Activated CD8-positive, alpha-beta T cell treated with anti-CD3 and anti-CD28 coated beads, Interleukin-2, amount 10 ng/mL, durations not matched to agents 7 days and 5 days (primary cell): ENCODE results near the gene KCTD19. TPM values are rescaled to one million over a fixed set of nuclear protein-coding genes. Genes with fewer than 3 reads are reported as not detected.

Experiments
- ATAC-seq: fragments of 150-1000 bp; cut with Tn5 transposase; one replicate; pipeline ENCODE4 v1.10.0; 2021; ENCODE audit warnings: moderate library complexity
- CTCF ChIA-PET: fragments of 350-600 bp; sonication (Branson Sonifier 250); formaldehyde crosslinking; loops from one replicate; lab custom pipeline; 2021; ENCODE audit warnings: antibody characterized with exemption; lab: Charles Lee
- POLR2A ChIA-PET: fragments of 350-600 bp; sonication (Branson Sonifier 250); formaldehyde crosslinking; loops from one replicate; lab custom pipeline; 2021; ENCODE audit warnings: antibody characterized with exemption; lab: Charles Lee
- DNase-seq: peaks from one replicate; pipeline ENCODE4 v3.0.0-alpha.2; 2020
- H3K27ac Mint-ChIP-seq: one replicate; pipeline ENCODE4 v1.8.0; 2021; ENCODE audit warnings: mild to moderate bottlenecking, mixed read lengths
- H3K27me3 Mint-ChIP-seq: one replicate; pipeline ENCODE4 v1.8.0; 2021; ENCODE audit warnings: low read depth, mixed read lengths
- H3K36me3 Mint-ChIP-seq: one replicate; pipeline ENCODE4 v1.8.0; 2021; ENCODE audit warnings: low read depth, mixed read lengths
- H3K4me1 Mint-ChIP-seq: one replicate; pipeline ENCODE4 v1.8.0; 2021; ENCODE audit warnings: low read depth, mixed read lengths
- H3K4me3 Mint-ChIP-seq: one replicate; pipeline ENCODE4 v1.8.0; 2021; ENCODE audit warnings: mild to moderate bottlenecking, mixed read lengths
- H3K9me3 Mint-ChIP-seq: one replicate; pipeline ENCODE4 v1.8.0; 2022; ENCODE audit warnings: mixed read lengths; ENCODE audit not compliant: insufficient read depth
- total RNA-seq, 2 experiments: library from RNA; stranded (reverse); gene quantifications; one replicate each; pipeline ENCODE4 v1.2.3, GENCODE V29; 2021

Gene KCTD19
- total RNA-seq, 2 experiments from 2014 or later: 0.65 to 1.1 TPM

GRCh38 chr16:67281536-67282446 lies 44.8 kb downstream of the KCTD19 start:
- H3K36me3 Mint-ChIP-seq: peaks cover 2% of the 10 kb centered on the region
- H3K27me3 Mint-ChIP-seq: no peaks in the 10 kb centered on the region
- ChIA-PET CTCF (interaction anchor here (0.5 to 1.8 kb wide), 4 partner anchors 45 to 147 kb away, joined by 3 to 5 read pairs (median 4); partner anchors contain the start of genes KCTD19 and LRRC36), POLR2A (interaction anchor here (0.6 to 1.1 kb wide), 3 partner anchors 9 to 132 kb away, joined by 3 to 4 read pairs (median 3); no protein-coding TSS in a partner anchor)
- ATAC-seq (no peak), DNase-seq (no peak)
- peaks cover 15% of the 10 kb centered on the region for H3K4me1 Mint-ChIP-seq
- H3K27ac Mint-ChIP-seq: no peak overlapping the region
- H3K4me3 Mint-ChIP-seq: no peak overlapping the region
- no peaks in the 10 kb centered on the region for H3K9me3 Mint-ChIP-seq

- H3K4me1 Mint-ChIP-seq: peaks cover 17% of the 10 kb centered on the region
- ATAC-seq (no peak), DNase-seq (no peak)
- peak overlapping the region; percentile 67 for H3K27ac Mint-ChIP-seq
- ChIA-PET CTCF (interaction anchor here (1.0 to 1.8 kb wide), 4 partner anchors 11 to 148 kb away, joined by 3 to 7 read pairs (median 4); no protein-coding TSS in a partner anchor), POLR2A (interaction anchor here (0.6 kb wide), 1 partner anchor 120 kb away, joined by 3 read pairs; no protein-coding TSS in a partner anchor)
- no peaks in the 10 kb centered on the region for H3K27me3 Mint-ChIP-seq
- H3K4me3 Mint-ChIP-seq: peak overlapping the region; percentile 32
- H3K9me3 Mint-ChIP-seq: no peaks in the 10 kb centered on the region
- H3K36me3 Mint-ChIP-seq: peaks cover 8% of the 10 kb centered on the region
These were observed 46.2 kb downstream of the KCTD19 start for GRCh38 chr16:67280090-67281015.

GRCh38 chr16:67279296-67280089 lies 47.0 kb downstream of the KCTD19 start, which contains the start of gene PLEKHG4:
TSS of gene PLEKHG4 (plus strand) at chr16:67279532. CDS start at chr16:67280045, 513 bp downstream.
- Mint-ChIP-seq H3K4me3 (peak within 1 kb of the TSS; percentile 81), H3K27ac (peak within 1 kb of the TSS; percentile 76), H3K36me3 (peaks cover 10% of the 10 kb centered on the region), H3K27me3 (no peaks in the 10 kb centered on the region), H3K9me3 (no peaks in the 10 kb centered on the region), H3K4me1 (peaks cover 17% of the 10 kb centered on the region)
- CTCF ChIA-PET: interaction anchor here (0.9 to 1.5 kb wide), 8 partner anchors 10 to 103 kb away, joined by 3 to 9 read pairs (median 3); partner anchors contain the start of genes FHOD1, KCTD19, LRRC36 and TMEM208
- ATAC-seq: peak; percentile 96
- peak; percentile 87 for DNase-seq
- POLR2A ChIA-PET: interaction anchor here (1.1 to 1.3 kb wide), 2 partner anchors 9 to 30 kb away, joined by 3 read pairs; no protein-coding TSS in a partner anchor

- POLR2A ChIA-PET: interaction anchor here (0.6 to 1.3 kb wide), 4 partner anchors 8 to 103 kb away, joined by 3 to 5 read pairs (median 3); no protein-coding TSS in a partner anchor
- peak overlapping the region; percentile 76 for H3K27ac Mint-ChIP-seq
- H3K9me3 Mint-ChIP-seq: no peaks in the 10 kb centered on the region
- H3K36me3 Mint-ChIP-seq: peaks cover 10% of the 10 kb centered on the region
- DNase-seq: peak; percentile 63
- H3K27me3 Mint-ChIP-seq: no peaks in the 10 kb centered on the region
- H3K4me3 Mint-ChIP-seq: peak overlapping the region; percentile 81
- peaks cover 17% of the 10 kb centered on the region for H3K4me1 Mint-ChIP-seq
- ATAC-seq: peak; percentile 67
- CTCF ChIA-PET: interaction anchor here (0.6 to 1.5 kb wide), 16 partner anchors 9 to 200 kb away, joined by 3 to 9 read pairs (median 4); partner anchors contain the start of genes FHOD1, KCTD19, LRRC36 and TMEM208
These were observed 47.7 kb downstream of the KCTD19 start for GRCh38 chr16:67278773-67279295.

DNA sequence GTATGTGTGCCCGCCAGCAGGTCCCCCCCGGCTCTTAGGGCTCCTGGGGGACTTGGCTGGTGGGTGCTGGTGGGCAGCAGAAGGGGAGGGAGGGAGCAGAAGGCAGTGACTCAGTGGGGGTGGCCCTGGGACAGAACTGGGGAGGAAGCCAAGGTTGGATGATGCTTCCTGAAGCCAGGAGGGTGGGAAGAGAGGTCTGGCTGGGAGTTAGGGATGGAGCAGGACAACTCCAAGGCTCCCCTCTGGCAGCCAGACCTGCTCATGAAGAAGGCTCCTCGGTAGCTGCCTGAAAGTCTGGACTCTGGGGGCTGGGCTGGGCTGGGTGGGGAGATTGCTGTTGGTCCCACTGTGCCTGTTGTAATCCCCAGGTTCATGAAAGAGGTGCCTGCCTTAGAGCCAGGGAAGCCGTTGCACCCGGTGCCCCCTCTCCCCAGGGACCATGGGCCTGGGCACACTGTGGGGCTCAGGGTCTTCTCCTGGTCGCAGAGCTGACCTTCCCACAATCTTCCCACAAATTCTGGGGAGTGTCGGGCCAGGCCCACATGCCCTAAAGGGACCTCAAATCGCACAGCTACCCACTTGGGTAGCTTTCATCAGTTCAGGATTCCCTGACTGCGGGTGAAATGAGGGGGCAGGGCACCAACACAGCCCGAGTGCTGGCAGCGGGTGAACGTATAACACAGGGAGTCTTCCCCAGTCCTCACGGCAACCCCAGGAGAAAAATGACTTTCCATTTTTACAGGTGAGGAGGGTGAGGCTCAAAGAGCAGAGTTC lies 48.4 kb downstream of the KCTD19 start:
- H3K4me1 Mint-ChIP-seq: peaks cover 17% of the 10 kb centered on the region
- no peaks in the 10 kb centered on the region for H3K27me3 Mint-ChIP-seq
- H3K27ac Mint-ChIP-seq: peak overlapping the region; percentile 76
- ChIA-PET CTCF (interaction anchor here (0.6 to 1.5 kb wide), 15 partner anchors 8 to 201 kb away, joined by 3 to 9 read pairs (median 4); partner anchors contain the start of genes KCTD19, LRRC36 and TMEM208), POLR2A (interaction anchor here (0.6 to 1.3 kb wide), 4 partner anchors 8 to 104 kb away, joined by 3 to 5 read pairs (median 3); no protein-coding TSS in a partner anchor)
- H3K4me3 Mint-ChIP-seq: peak overlapping the region; percentile 81
- ATAC-seq: no peak
- peaks cover 10% of the 10 kb centered on the region for H3K36me3 Mint-ChIP-seq
- DNase-seq: no peak
- no peaks in the 10 kb centered on the region for H3K9me3 Mint-ChIP-seq

DNA sequence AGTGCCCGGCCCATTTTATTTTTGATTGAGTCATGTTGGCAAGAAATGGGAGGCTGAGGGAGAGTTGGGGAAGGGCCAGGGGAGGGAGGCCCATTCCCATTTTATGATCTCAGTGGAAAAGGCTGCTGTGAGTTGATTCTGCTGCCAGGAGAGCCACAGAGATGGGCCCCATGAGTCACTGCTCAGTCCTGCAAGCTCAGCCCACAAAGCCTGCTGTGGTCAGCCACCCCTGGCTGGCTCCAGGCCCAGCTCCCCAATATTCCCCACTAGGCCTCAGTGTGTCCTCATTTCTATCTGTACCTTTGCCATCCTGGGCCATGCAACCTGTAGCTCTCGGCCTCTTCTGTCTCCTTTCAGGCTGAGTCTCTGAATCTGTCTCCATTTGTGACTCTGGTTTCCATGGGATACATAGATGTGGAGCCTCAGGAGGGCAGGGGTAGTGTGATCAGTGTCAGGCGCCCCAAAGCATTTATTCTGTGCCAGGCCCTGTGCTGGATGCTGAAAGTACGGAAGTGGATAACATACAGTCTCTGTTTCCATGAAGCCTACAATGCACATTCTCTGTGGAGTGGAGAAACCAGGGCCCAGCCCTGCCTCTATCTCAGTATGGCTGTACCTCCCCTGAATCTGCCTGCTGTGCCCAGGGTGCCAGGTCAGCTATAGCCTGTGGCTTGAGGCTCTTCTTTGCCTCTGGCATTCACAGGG lies 49.1 kb downstream of the KCTD19 start:
- no peak for ATAC-seq
- no peak for DNase-seq
- H3K9me3 Mint-ChIP-seq: no peaks in the 10 kb centered on the region
- ChIA-PET CTCF (interaction anchor here (1.0 to 1.5 kb wide), 4 partner anchors 8 to 122 kb away, joined by 4 to 9 read pairs (median 6); no protein-coding TSS in a partner anchor), POLR2A (interaction anchor here (0.5 to 1.1 kb wide), 2 partner anchors 11 to 26 kb away, joined by 3 to 5 read pairs; no protein-coding TSS in a partner anchor)
- H3K4me1 Mint-ChIP-seq: peaks cover 17% of the 10 kb centered on the region
- H3K4me3 Mint-ChIP-seq: peak overlapping the region; percentile 62
- no peaks in the 10 kb centered on the region for H3K27me3 Mint-ChIP-seq
- peaks cover 10% of the 10 kb centered on the region for H3K36me3 Mint-ChIP-seq
- H3K27ac Mint-ChIP-seq: peak overlapping the region; percentile 27

DNA sequence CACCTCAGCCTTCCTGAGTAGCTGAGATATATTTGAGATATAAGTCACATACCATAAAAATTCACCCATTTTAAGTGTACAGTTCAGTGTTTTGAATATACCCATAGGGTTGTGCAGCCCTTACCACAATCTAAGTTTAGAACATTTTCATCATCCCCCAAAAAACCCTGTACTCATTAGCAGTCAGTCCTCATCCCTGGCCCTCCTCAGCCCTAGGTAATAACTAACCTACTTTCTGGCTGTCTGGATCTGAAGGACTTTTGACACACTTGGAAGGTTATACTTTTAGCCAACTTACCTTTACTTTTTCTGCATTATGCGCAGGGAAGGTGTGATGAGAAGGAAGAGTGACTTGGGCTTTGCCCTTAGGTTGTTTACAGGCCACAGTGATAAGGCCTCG lies 51.2 kb downstream of the KCTD19 start:
- no peak for DNase-seq
- Mint-ChIP-seq H3K36me3 (peaks cover 15% of the 10 kb centered on the region), H3K27ac (no peak overlapping the region), H3K4me3 (no peak overlapping the region), H3K4me1 (peaks cover 17% of the 10 kb centered on the region), H3K27me3 (no peaks in the 10 kb centered on the region), H3K9me3 (no peaks in the 10 kb centered on the region)
- CTCF ChIA-PET: no interaction called here
- no peak for ATAC-seq
- POLR2A ChIA-PET: no interaction called here

- H3K4me3 Mint-ChIP-seq: no peak overlapping the region
- DNase-seq (no peak), ATAC-seq (no peak)
- POLR2A ChIA-PET: interaction anchor here (1.3 kb wide), 1 partner anchor 10 kb away, joined by 4 read pairs; no protein-coding TSS in a partner anchor
- H3K36me3 Mint-ChIP-seq: peaks cover 12% of the 10 kb centered on the region
- CTCF ChIA-PET: no interaction called here
- no peaks in the 10 kb centered on the region for H3K9me3 Mint-ChIP-seq
- no peak overlapping the region for H3K27ac Mint-ChIP-seq
- peaks cover under 1% of the 10 kb centered on the region for H3K4me1 Mint-ChIP-seq
- no peaks in the 10 kb centered on the region for H3K27me3 Mint-ChIP-seq
These were observed 55.1 kb downstream of the KCTD19 start for GRCh38 chr16:67271446-67271845.

DNA sequence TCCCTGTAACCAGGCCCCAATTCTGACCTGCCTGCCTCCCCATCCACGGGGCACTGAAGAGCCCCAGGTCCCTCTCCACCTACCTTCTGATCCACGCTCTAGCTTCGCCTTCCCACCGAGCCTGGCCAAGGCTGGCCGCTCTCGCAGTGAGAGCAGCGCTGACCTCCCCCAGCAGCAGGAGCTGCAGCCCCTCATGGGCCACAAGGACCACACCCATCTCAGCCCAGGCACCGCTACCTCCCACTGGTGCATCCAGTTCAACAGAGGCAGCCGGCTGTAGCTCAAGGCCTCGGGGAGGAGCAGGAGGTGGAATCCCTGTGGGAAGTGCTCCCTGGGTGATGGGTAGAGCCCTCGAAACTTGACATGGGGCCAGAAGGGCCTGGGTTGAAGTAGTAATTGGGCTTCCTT lies 55.6 kb downstream of the KCTD19 start:
- CTCF ChIA-PET: no interaction called here
- no peak for DNase-seq

More for the DNA sequence above, 55.6 kb downstream of the KCTD19 start:
- H3K4me3 Mint-ChIP-seq: no peak overlapping the region
- peaks cover 10% of the 10 kb centered on the region for H3K36me3 Mint-ChIP-seq
- H3K27ac Mint-ChIP-seq: no peak overlapping the region
- no peaks in the 10 kb centered on the region for H3K9me3 Mint-ChIP-seq
- no peaks in the 10 kb centered on the region for H3K27me3 Mint-ChIP-seq
- no peak for ATAC-seq
- H3K4me1 Mint-ChIP-seq: no peaks in the 10 kb centered on the region
- POLR2A ChIA-PET: interaction anchor here (0.7 to 1.3 kb wide), 2 partner anchors 8 to 11 kb away, joined by 3 to 4 read pairs; partner anchors contain the start of gene PLEKHG4
